ENCODE data around the gene COPE. TPM values are rescaled to one million over a fixed set of nuclear protein-coding genes. Genes with fewer than 3 reads are reported as not detected.
A peak's percentile ranks its signal among the peaks of the same experiment; 100 is the strongest.

The COPE gene
- total and polyA plus RNA-seq, 2 experiments from 2014 or later: 322 to 347 TPM

DNA sequence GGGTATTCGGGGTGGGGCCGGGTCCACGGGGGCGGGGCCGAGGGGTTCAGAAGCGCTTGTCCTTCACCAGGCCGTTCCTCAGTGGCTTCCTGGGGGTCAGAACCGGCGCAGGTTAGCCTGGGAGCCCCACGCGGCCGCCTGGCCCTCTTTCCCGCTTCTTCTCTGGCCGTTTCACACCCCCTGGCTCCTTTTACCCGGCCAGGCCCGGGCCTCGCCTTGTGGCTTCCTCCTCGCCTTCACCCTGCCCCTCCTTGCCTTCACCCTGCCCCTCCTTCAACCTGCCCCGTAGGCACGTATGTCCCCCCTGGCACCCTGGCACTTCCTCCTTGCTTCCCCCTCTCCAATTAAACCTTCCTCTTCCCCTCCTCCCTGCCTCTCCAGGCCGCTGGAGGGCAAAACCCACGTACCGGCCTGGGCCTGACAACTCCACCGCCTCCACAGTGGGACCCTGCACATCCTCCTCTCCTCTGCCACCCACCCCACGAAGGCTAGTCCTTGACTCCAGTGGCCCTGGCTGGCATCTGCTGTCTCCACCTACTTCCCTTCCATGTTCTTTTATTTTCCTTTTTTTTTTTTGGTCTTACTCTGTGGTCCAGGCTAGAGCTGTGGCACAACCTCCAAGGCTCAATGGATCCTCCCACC is 48.5 kb downstream of the COPE start:
- peaks cover 12% of the 10 kb centered on the region; the same call in 1 of the 2 replicates for H3K36me3 ChIP-seq (ENCODE audit: low read depth)
- TF ChIP-seq EZH2 (IDR thresholded peaks at IDR 0.05; ENCODE audit: insufficient read depth, poor library complexity, severe bottlenecking) (no peak), EZH2phosphoT487 (IDR thresholded peaks at IDR 0.05; ENCODE audit: insufficient read depth, low read depth) (no peak)
- no peak overlapping the region for H3K4me2 ChIP-seq (ENCODE audit: unreplicated experiment)
- in situ Hi-C loops (cut with MboI): no loop called here
- H3K9me3 ChIP-seq (ENCODE audit: low read depth): no peaks in the 10 kb centered on the region
- H4K20me1 ChIP-seq (ENCODE audit: insufficient read depth): no peaks in the 10 kb centered on the region
- H3F3A ChIP-seq (ENCODE audit: insufficient read depth): no peaks in the 10 kb centered on the region; the same call in 1 of the 2 replicates
- H3K4me1 ChIP-seq (ENCODE audit: insufficient read depth): no peaks in the 10 kb centered on the region
- 59 to 82% methylated on average over 5 to 25 of the region's 25 CpGs for WGBS, 2 experiments (ENCODE audit: low coverage in 1 of 2, low lambda C conversion rate in 2 of 2, missing lambda C conversion rate in 2 of 2)
- H3K27me3 ChIP-seq (replicated peaks; ENCODE audit: insufficient read depth): no peaks in the 10 kb centered on the region
- no peak overlapping the region for H3K9ac ChIP-seq
- H3K9me2 ChIP-seq (ENCODE audit: insufficient read depth): no peaks in the 10 kb centered on the region
- no peaks in the 10 kb centered on the region for H3K79me2 ChIP-seq (ENCODE audit: insufficient read depth)
- no peak overlapping the region for H3K4me3 ChIP-seq
- DNase-seq: no peak
- no peak overlapping the region for H2AFZ ChIP-seq
- no peak overlapping the region for H3K27ac ChIP-seq

DNA sequence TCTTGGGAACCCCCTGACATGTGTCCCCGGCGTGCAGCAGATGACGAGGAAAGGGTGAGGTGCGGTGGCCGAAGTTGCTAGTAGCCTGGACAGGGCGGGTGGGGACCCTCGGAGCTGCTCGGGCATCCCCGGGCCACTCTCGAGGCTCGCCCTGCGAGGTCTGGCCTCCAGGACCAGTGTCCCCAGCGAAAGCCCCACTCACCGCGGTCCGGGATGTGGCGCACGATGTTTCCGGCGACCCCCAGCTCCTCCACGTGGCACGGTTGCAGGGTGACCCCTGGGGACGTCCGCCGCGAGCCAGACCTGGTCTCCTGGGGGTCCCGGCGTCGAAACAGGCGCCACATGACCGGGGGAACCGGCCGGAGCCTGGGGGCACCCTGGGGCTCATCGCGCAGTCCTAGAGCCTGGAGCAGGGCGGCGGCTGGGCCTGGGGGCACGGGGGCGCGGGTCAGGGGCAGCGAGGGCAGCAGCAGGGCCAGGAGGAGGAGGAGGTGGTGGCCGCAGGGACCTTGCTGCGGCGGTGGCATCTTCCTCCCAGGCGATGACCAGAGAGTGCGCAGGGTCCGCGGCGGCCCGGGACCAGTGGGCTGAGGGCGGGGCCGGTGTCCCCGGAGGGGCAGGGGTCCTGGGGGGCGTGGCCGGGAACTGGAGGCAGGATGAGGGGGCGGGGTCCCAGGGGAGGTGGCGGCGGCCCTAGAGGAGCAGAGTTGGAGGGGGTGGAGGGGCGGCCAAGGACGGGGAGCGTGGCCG is 49.2 kb downstream of the COPE start:
- no peak overlapping the region for H3K27ac ChIP-seq
- TF ChIP-seq EZH2 (IDR thresholded peaks at IDR 0.05; ENCODE audit: insufficient read depth, poor library complexity, severe bottlenecking) (no peak), EZH2phosphoT487 (IDR thresholded peaks at IDR 0.05; ENCODE audit: insufficient read depth, low read depth) (no peak)
- 20 to 24% methylated on average over 16 to 61 of the region's 62 CpGs for WGBS, 2 experiments (ENCODE audit: low coverage in 1 of 2, low lambda C conversion rate in 2 of 2, missing lambda C conversion rate in 2 of 2)
- H3K79me2 ChIP-seq (ENCODE audit: insufficient read depth): no peaks in the 10 kb centered on the region
- no peak overlapping the region for H3K9ac ChIP-seq
- H3K4me3 ChIP-seq: no peak overlapping the region
- H3K4me2 ChIP-seq (ENCODE audit: unreplicated experiment): no peak overlapping the region
- no peaks in the 10 kb centered on the region for H3K9me3 ChIP-seq (ENCODE audit: low read depth)
- H2AFZ ChIP-seq: no peak overlapping the region
- no peaks in the 10 kb centered on the region for H4K20me1 ChIP-seq (ENCODE audit: insufficient read depth)
- DNase-seq: no peak
- no peaks in the 10 kb centered on the region for H3K27me3 ChIP-seq (replicated peaks; ENCODE audit: insufficient read depth)
- H3K9me2 ChIP-seq (ENCODE audit: insufficient read depth): no peaks in the 10 kb centered on the region
- in situ Hi-C loops (cut with MboI): no loop called here
- no peaks in the 10 kb centered on the region for H3K4me1 ChIP-seq (ENCODE audit: insufficient read depth)
- H3K36me3 ChIP-seq (ENCODE audit: low read depth): peaks cover 19% of the 10 kb centered on the region; the same call in 1 of the 2 replicates
- H3F3A ChIP-seq (ENCODE audit: insufficient read depth): no peaks in the 10 kb centered on the region; the same call in 1 of the 2 replicates

DNA sequence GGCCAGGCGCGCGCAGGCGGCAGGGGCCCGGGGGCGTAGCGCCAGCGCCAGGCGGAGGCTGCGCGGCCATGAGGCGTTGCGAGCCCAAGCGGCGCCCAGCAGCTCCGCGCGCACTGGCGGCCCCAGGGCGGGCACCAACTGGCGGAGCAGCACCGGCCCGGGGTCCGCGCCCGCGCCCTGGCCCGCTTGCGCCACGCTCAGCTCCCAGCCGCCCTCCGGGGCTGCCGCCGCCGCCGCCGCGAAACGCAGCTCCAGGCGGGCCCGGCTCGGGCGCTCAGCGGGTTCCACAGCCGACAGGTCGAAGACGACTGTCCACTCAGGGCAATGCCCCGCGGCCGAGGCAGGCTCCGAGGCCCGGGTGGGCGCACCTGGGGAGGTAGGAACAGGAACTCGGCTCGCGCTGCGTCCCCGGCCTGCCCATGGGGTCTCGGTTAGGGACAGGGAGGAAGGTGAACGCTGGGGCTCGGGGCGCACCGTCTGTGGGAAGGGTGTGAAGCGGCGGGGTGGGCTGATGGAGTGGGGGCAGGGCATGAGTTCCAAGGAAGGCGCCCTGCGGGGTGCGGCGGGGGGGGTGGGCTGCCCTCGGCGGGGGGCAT is 50.1 kb downstream of the COPE start:
- in situ Hi-C loops (cut with MboI): no loop called here
- Histone ChIP-seq H3K4me1 (ENCODE audit: insufficient read depth) (no peaks in the 10 kb centered on the region), H3K79me2 (ENCODE audit: insufficient read depth) (no peaks in the 10 kb centered on the region), H3K27ac (no peak overlapping the region), H3K9ac (no peak overlapping the region), H2AFZ (no peak overlapping the region), H3K4me3 (no peak overlapping the region), H3K9me3 (ENCODE audit: low read depth) (no peaks in the 10 kb centered on the region), H3K36me3 (ENCODE audit: low read depth) (peaks cover 19% of the 10 kb centered on the region; the same call in 1 of the 2 replicates), H3K4me2 (ENCODE audit: unreplicated experiment) (no peak overlapping the region), H4K20me1 (ENCODE audit: insufficient read depth) (no peaks in the 10 kb centered on the region), H3K9me2 (ENCODE audit: insufficient read depth) (no peaks in the 10 kb centered on the region), H3K27me3 (replicated peaks; ENCODE audit: insufficient read depth) (no peaks in the 10 kb centered on the region), H3F3A (ENCODE audit: insufficient read depth) (peaks cover 3% of the 10 kb centered on the region; the same call in 1 of the 2 replicates)
- TF ChIP-seq EZH2phosphoT487 (IDR thresholded peaks at IDR 0.05; ENCODE audit: insufficient read depth, low read depth) (no peak), EZH2 (IDR thresholded peaks at IDR 0.05; ENCODE audit: insufficient read depth, poor library complexity, severe bottlenecking) (no peak)
- 23 to 29% methylated on average over 32 to 58 of the region's 71 CpGs for WGBS, 2 experiments (ENCODE audit: low coverage in 1 of 2, low lambda C conversion rate in 2 of 2, missing lambda C conversion rate in 2 of 2)
- peak; percentile 35 for DNase-seq

DNA sequence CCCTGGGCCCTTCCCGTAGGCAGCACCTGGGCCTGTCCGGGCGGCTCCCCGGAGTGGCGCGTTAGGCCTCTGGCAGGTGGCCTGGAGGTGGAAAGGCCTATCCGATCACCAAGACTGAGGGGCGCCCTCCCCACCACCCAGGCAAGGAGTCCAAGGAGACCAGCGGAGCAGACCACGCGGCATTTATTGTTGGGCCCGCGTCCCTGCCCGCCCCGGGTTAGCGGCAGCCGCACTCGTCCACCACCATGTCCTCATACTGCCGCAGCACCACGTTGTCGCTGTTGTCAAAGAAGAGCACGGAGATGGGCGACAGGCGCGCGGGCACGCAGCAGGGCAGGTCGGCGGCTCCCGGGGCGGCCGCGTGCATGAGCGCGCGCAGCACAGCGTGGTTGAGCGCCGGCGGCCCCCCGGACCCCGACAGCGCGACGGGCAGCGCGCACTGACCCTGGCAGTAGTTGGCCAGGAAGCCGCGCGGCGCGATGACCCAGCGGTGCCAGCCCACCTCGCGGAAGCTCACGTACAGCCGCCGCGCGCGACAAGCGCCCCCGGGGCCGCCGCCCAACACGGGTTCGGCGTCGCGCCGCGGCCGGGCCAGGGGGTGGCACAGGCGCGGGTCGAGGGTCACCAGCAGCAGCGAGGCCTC is 50.7 kb downstream of the COPE start:
- peaks cover 4% of the 10 kb centered on the region; the same call in 1 of the 2 replicates for H3F3A ChIP-seq (ENCODE audit: insufficient read depth)
- 50 to 67% methylated on average over 59 to 62 of the region's 77 CpGs for WGBS, 2 experiments (ENCODE audit: low coverage in 1 of 2, low lambda C conversion rate in 2 of 2, missing lambda C conversion rate in 2 of 2)
- H4K20me1 ChIP-seq (ENCODE audit: insufficient read depth): no peaks in the 10 kb centered on the region
- no peaks in the 10 kb centered on the region for H3K9me3 ChIP-seq (ENCODE audit: low read depth)
- H3K9ac ChIP-seq: no peak overlapping the region
- no peak overlapping the region for H3K4me3 ChIP-seq
- no peaks in the 10 kb centered on the region for H3K79me2 ChIP-seq (ENCODE audit: insufficient read depth)
- peaks cover 19% of the 10 kb centered on the region; the same call in 1 of the 2 replicates for H3K36me3 ChIP-seq (ENCODE audit: low read depth)
- no peaks in the 10 kb centered on the region for H3K27me3 ChIP-seq (replicated peaks; ENCODE audit: insufficient read depth)
- H2AFZ ChIP-seq: no peak overlapping the region
- no peak overlapping the region for H3K27ac ChIP-seq
- no peak for DNase-seq
- TF ChIP-seq EZH2phosphoT487 (IDR thresholded peaks at IDR 0.05; ENCODE audit: insufficient read depth, low read depth) (no peak), EZH2 (IDR thresholded peaks at IDR 0.05; ENCODE audit: insufficient read depth, poor library complexity, severe bottlenecking) (no peak)
- no peaks in the 10 kb centered on the region for H3K9me2 ChIP-seq (ENCODE audit: insufficient read depth)
- in situ Hi-C loops (cut with MboI): no loop called here
- no peak overlapping the region for H3K4me2 ChIP-seq (ENCODE audit: unreplicated experiment)
- no peaks in the 10 kb centered on the region for H3K4me1 ChIP-seq (ENCODE audit: insufficient read depth)

All from GM23248 (cell line).